Superior temporal gyrus (tissue), 1 donor: ENCODE measurements around the gene SEC14L1.
"Not testable (repeated sequence)": the region's sequence is repeated elsewhere in the genome, so short reads cannot be mapped to it uniquely, and the experiment has no call there.

Experiments
- DNase-seq: peaks from one replicate; pipeline ENCODE4 v3.0.0-alpha.2; 2016; ENCODE audit errors: extremely low spot score

SEC14L1 gene

GRCh38 chr17:77140878-77141767 lies at the start of gene SEC14L1:
SEC14L1 (plus strand) TSS chr17:77140969; CDS start chr17:77143597, 2,628 bp downstream.
- peak; percentile 62 for DNase-seq

- no peak for DNase-seq
Measured at GRCh38 chr17:77092025-77092424, 48.7 kb upstream of the SEC14L1 start.

- no peak for DNase-seq
Measured at GRCh38 chr17:77095461-77095860, 45.3 kb upstream of the SEC14L1 start.

- peak; percentile 86 for DNase-seq
Measured at GRCh38 chr17:77096570-77097214, 44.1 kb upstream of the SEC14L1 start.

GRCh38 chr17:77097631-77098180 lies 43.1 kb upstream of the SEC14L1 start:
- DNase-seq = peak; percentile 45

GRCh38 chr17:77098884-77099545 lies 41.8 kb upstream of the SEC14L1 start:
- peak; percentile 99 for DNase-seq

GRCh38 chr17:77099997-77100396 lies 40.8 kb upstream of the SEC14L1 start:
- no peak for DNase-seq

GRCh38 chr17:77101521-77102410 lies 39.0 kb upstream of the SEC14L1 start:
- no peak for DNase-seq

GRCh38 chr17:77102411-77103134 lies 38.2 kb upstream of the SEC14L1 start:
- DNase-seq = not testable (repeated sequence)

- no peak for DNase-seq
Measured at GRCh38 chr17:77105706-77106105, 35.1 kb upstream of the SEC14L1 start.

- DNase-seq = no peak
Measured at GRCh38 chr17:77106874-77107358, 33.9 kb upstream of the SEC14L1 start.

GRCh38 chr17:77107506-77108433 lies 33.0 kb upstream of the SEC14L1 start:
- DNase-seq = no peak

GRCh38 chr17:77109159-77109759 lies 31.5 kb upstream of the SEC14L1 start:
- DNase-seq = no peak

GRCh38 chr17:77109764-77110359 lies 30.9 kb upstream of the SEC14L1 start:
- peak; percentile 78 for DNase-seq

GRCh38 chr17:77111165-77111933 lies 29.4 kb upstream of the SEC14L1 start:
- not testable (repeated sequence) for DNase-seq

GRCh38 chr17:77111934-77112296 lies 28.9 kb upstream of the SEC14L1 start:
- DNase-seq = no peak

GRCh38 chr17:77115510-77115909 lies 25.3 kb upstream of the SEC14L1 start:
- peak; percentile 71 for DNase-seq

GRCh38 chr17:77115947-77116346 lies 24.8 kb upstream of the SEC14L1 start:
- DNase-seq = no peak
